ENCODE results near the gene VSTM2A. TPM values are rescaled to one million over a fixed set of nuclear protein-coding genes. Genes with fewer than 3 reads are reported as not detected.

Gene VSTM2A
- total and polyA plus RNA-seq, 10 of the 15 experiments (the other 5 are each of a cell fraction or from before 2014, with no cell fraction given) = 0.22 TPM; not detected in 9

- no peak overlapping the region for H2AFZ ChIP-seq (ENCODE audit: control insufficient read depth, low read depth, low read length)
- no peak overlapping the region for H3K9ac ChIP-seq (ENCODE audit: control insufficient read depth, insufficient read depth, low read length)
- ATAC-seq = peak; percentile 97
- DNase-seq (ENCODE audit: low read depth, low spot score) = peak; percentile 20
- BruUV-seq (replicated peaks) = no TSS peak
- in situ Hi-C loops (cut with MboI) = no loop called here
- H3K36me3 ChIP-seq (ENCODE audit: control insufficient read depth in 2 of 2, insufficient read depth in 2 of 2, low read length in 1 of 2) = no peaks in the 10 kb centered on the region
- POLR2A ChIA-PET = no interaction called here
- 3% methylated on average over 2 of the region's 2 CpGs for WGBS (ENCODE audit: insufficient coverage, insufficient replicate concordance, low lambda C conversion rate, missing lambda C conversion rate)
- intact Hi-C loops (cut with micrococcal nuclease; ENCODE audit: unreplicated experiment) = no loop called here
- H3K4me1 ChIP-seq (ENCODE audit: control insufficient read depth, insufficient read depth, low read length) = no peaks in the 10 kb centered on the region
- CTCF ChIA-PET = no interaction called here
- RAD21 ChIA-PET (ENCODE audit: unreplicated experiment) = no interaction called here
- FAIRE-seq = no peak
- no peak overlapping the region for H3K4me2 ChIP-seq (ENCODE audit: control insufficient read depth, insufficient read depth)
- no peaks in the 10 kb centered on the region for H3K27me3 ChIP-seq (replicated peaks in 1 of 2; ENCODE audit: control insufficient read depth in 2 of 2, insufficient read depth in 2 of 2, low read length in 1 of 2)
- H4K20me1 ChIP-seq (ENCODE audit: control insufficient read depth, insufficient read depth) = no peaks in the 10 kb centered on the region
- no peaks in the 10 kb centered on the region for H3K9me3 ChIP-seq (replicated peaks; ENCODE audit: control insufficient read depth, insufficient read depth, low read length)
- no peak overlapping the region for H3K27ac ChIP-seq (ENCODE audit: control insufficient read depth, insufficient read depth)
- SMC1A ChIA-PET (ENCODE audit: uncharacterized antibody, unreplicated experiment) = no interaction called here
- H3K79me2 ChIP-seq (ENCODE audit: control insufficient read depth, insufficient read depth, low read length) = no peaks in the 10 kb centered on the region
- no peak overlapping the region for H3K4me3 ChIP-seq
- TF ChIP-seq RELB (IDR thresholded peaks at IDR 0.05; ENCODE audit: low read depth) (peak; percentile 34; the same call in 1 of the 2 replicates), ATF7 (IDR thresholded peaks at IDR 0.05; ENCODE audit: low read depth) (peak; percentile 39; the same call in 1 of the 2 replicates), EED (IDR thresholded peaks at IDR 0.05; ENCODE audit: low read depth) (no peak), BMI1 (IDR thresholded peaks at IDR 0.05; ENCODE audit: borderline replicate concordance) (peak; percentile 32; the same call in 1 of the 2 replicates), MTA2 (IDR thresholded peaks at IDR 0.05; ENCODE audit: low read depth) (peak; percentile 78), NFIC (IDR thresholded peaks at IDR 0.05; ENCODE audit: low read depth, low read length) (no peak), JUND (IDR thresholded peaks at IDR 0.05; ENCODE audit: low read depth, low read length) (no peak), SREBF2 (IDR thresholded peaks at IDR 0.05; ENCODE audit: low read length) (no peak), ZBTB33 (IDR thresholded peaks at IDR 0.05) (no peak), SPI1 (IDR thresholded peaks at IDR 0.05; ENCODE audit: borderline replicate concordance, insufficient read depth, low read depth, low read length) (peak; percentile 95), HDAC6 (IDR thresholded peaks at IDR 0.05; ENCODE audit: unreplicated experiment) (no peak), POU2F2 (IDR thresholded peaks at IDR 0.05; ENCODE audit: borderline replicate concordance, low read depth, low read length) (0 out of 3 replicates have a peak, but pooled peaks have one; percentile 34), RUNX3 (IDR thresholded peaks at IDR 0.05; ENCODE audit: low read length) (peak; percentile 22; the same call in 1 of the 2 replicates), PRDM15 (CRISPR knock-in tag; IDR thresholded peaks at IDR 0.05) (no peak)
These were observed 54.6 kb downstream of the VSTM2A start for GRCh38 chr7:54596747-54597146.

All from GM12878 (cell line).